GM18951 (cell line): ENCODE measurements around the gene TMEM106B.
A peak's percentile ranks its signal among the peaks of the same experiment; 100 is the strongest.
"Not testable (repeated sequence)": the region's sequence is repeated elsewhere in the genome, so short reads cannot be mapped to it uniquely, and the experiment has no call there.

Experiments used
- POLR2A ChIP-seq: IDR thresholded peaks from 4 replicates; pipeline ENCODE4 v1.6.1; 2011; ENCODE audit warnings: mild to moderate bottlenecking; ENCODE audit not compliant: insufficient read length, insufficient read depth; ENCODE audit errors: extremely low read depth
- in situ Hi-C: fragments of 300-500 bp; cut with MboI; formaldehyde crosslinking; loops from one replicate; pipeline ENCODE4 v1.12.0; 2022; ENCODE audit warnings: low sequenced_read_pairs, mixed read lengths, inconsistent platforms; ENCODE audit not compliant: unreplicated experiment

The TMEM106B gene

DNA sequence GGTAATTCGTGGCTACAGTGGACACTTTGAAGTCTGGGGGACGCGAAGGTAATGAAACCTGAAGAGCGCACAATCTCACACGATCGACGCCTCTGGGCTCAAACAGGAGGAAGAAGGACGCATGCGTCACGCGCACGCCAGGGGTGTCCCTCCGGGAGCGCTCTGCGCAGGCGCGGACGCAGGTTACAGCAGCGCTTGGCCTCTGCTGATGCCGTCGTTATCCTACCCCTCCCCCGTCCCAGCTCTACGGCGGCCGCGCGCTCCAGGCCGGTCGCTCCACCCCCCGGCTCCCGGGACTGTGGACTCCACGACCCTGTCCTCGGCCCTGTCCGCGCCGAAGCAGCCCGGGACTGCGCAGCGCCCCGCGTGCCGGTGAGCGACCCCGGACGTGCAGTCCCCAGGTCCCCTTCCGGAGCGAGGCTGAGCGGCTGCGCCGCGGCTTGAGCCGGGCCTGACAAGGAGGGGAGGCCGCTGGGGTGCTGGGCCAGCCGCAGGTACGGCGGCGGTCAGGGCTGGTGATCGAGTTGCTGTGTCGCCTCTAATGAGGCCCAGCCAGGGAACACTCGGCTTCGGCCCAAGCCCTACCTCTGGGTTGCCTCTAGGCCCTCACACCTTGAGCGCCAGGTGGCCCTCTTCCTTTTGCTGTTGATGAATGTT lies at the start of gene TMEM106B:
Gene TMEM106B (plus strand): TSS at position 241 of the 657 bp plus-strand sequence. CDS start 3,517 bp downstream, outside the sequence.
- in situ Hi-C loops, result no loop called here
- TF ChIP-seq POLR2A, result peak; percentile 75

DNA sequence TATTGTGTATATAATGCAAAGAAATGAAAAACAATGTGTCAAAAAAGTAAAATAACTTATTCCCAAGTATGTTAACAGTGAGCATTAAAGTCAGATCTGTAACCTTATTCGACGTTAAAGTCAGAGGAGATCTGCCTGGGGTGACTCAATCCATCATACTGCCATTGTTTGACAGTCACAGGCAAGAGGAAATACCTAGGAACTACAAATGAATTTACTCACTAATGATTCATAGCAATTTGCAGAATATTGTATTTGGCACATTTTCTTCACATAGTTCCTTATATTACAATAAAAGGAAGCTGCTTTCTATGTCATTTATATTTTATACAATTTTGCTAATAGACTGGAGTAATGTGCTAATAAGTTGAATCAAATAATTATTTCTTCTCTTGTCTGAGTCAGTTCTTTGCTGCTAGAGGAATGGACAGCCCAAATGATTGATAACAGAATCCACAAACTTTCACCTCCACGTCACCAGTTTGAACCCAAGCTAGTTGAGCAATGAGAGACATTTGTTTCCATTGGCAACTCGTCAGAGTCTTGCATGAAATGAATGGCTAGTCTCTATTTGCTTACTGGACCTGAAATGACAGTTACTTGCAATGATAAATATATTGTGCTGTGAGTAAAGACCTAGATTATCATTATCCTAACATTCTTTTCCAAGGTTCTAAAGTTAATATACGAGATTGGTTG lies 48.5 kb upstream of the TMEM106B start:
- TF ChIP-seq POLR2A, result no peak
- in situ Hi-C loops, result no loop called here

DNA sequence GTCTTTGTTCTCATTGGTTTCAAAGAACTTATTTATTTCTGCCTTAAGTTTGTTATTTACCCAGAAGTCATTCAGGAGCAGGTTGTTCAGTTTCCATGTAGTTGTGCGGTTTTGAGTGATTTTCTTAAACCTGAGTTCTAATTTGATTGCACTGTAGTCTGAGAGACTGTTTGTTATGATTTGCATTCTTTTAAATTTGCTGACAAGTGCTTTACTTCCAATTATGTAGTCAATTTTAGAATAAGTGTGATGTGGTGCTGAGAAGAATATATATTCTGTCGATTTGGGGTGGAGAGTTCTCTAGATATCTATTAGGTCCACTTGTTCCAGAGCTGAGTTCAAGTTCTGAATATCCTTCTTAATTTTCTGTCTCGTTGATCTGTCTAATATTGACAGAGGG lies 43.0 kb upstream of the TMEM106B start:
- in situ Hi-C loops, result not testable (repeated sequence)

DNA sequence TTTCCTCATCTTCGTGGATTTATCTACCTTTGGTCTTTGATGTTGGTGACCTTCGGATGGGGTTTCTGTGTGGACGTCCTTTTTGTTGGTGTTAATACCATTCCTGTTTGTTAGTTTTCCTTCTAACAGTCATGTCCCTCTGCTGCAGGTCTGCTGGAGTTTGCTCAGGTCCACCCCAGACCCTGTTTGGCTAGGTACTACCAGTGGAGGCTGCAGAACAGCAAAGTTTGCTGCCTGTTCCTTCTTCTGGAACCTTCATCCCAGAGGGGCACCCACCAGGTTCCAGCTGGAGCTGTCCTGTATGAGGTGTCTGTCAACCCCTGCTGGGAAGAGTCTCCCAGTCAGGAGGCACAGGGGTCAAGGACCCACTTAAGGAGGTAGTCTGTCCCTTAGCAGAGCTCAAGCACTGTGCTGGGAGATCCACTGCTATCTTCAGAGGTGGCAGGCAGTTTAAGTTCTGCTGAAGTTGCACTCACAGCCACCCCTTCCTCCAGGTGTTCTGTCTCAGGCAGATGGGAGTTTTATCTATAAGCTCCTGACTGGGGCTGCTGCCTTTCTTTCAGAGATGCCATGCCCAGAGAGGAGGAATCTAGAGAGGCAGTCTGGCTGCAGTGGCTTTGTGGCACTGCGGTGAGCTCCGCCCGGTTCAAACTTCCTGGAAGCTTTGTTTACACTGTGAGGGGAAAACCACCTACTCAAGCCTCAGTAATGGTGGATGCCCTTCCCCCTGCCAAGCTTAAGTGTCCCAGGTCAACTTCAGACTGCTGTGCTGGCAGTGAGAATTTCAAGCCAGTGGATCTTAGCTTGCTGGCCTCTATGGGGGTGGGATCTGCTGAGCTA lies 40.9 kb upstream of the TMEM106B start:
- in situ Hi-C loops, result not testable (repeated sequence)

DNA sequence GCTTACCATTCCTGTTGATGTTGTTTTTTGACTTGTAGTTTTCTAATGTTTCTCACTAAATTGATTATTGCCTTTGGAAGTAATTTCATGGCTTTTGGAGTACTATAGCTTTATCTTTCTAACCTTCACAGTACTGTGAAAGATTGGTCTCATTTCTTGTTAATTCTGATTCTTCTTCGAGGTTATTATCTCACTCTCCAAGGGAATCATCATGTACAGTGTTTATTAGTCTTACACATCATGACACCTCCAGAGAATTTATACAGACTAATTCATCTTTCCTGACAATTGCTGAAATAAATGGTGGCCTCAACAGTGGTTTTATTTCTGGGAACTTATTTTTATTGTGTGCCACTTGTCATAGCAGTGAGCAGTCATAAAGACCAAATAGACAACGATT lies 37.4 kb upstream of the TMEM106B start:
- no peak for TF ChIP-seq POLR2A
- in situ Hi-C loops, result no loop called here

DNA sequence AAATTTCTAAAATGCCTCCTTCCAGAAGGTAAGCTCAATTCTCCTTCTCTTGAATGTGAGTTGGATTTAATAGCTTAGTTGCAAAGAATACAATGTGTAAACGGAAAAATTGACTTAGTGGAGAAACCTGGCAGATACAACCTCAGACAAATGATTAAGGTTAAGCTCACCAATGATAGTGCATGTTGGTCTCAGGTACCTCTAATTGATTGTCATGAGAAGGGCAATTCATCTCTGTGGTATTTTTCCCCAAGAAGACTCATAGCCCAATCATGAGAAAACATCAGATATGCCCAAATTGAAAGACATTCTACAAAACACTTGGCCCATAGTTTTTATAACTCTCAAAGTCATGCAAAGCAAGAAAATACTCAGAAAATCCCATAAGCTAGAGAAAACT lies 36.2 kb upstream of the TMEM106B start:
- in situ Hi-C loops, result no loop called here
- no peak for TF ChIP-seq POLR2A

DNA sequence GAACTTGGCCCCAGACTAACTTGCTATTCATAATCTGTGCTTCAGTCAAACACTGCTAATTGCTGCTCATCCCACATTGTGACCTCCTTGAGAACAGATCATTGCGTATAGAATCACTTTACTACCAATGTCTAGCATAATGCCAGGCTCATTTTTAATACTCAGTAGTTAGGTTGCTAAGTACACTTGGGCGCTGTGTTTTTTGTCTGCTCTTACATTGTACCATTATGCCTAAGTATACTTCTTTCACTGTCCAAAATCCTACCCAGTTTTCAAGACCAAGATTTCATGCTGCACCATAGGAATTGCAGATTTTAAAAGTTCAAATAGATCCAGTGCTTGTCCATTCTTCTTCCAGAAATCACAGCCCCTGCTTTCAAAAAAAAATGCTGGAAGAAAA lies 32.8 kb upstream of the TMEM106B start:
- TF ChIP-seq POLR2A, result no peak
- in situ Hi-C loops, result no loop called here

DNA sequence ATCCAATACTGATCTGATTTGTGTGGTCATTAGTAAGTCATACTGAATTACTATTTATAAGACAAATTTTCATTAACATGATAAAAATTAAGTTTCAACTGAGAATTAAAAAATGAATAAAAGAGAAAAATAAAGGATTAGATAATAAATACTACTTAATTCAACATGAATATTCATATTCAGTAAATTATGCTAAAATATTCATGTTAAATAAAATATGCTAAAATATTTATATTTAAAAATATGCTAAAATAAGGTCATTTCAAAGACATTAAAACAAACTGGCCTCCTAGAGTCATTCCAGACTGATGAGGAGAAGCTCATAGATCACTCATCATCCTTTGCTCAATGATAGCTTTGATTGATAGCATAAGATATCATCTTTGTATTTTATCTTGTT lies 16.7 kb upstream of the TMEM106B start:
- no peak for TF ChIP-seq POLR2A
- in situ Hi-C loops, result no loop called here

DNA sequence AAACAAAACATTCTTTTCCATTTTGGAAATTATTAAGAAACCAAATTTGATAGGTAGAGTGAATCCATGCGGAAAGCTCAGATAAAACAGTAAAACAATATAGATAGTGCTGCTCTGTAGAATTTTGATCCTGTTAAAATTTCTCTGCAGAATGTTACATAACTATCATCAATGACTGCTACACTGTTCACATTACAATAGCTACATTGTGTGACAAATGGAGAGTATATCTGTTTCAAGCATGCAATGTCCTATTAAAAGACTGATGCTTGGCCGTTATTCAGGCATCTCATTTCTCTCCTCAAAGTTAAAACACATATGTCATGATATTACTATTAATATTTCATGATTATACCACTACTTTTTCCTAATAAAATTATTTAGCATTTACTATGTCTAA lies 14.7 kb upstream of the TMEM106B start:
- TF ChIP-seq POLR2A, result no peak
- in situ Hi-C loops, result no loop called here

DNA sequence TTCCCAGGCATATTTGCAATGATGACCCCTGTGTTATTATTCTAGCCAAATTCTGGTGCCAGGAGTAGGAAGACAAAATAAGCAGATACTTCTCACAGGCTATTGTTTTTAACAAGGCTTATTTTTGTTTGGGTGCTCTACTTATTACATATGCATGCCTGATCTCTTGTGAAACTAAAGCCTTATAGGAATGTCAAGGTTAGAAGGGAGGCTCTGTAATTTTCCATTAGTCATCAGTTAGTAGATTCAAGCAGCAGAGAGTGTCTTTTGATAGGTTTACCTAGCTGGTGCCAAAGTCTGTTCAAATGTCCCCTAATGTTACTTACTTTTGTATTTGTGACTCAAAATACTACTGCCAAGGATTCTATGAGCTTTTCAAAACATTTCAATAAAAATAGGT lies 11.7 kb upstream of the TMEM106B start:
- in situ Hi-C loops, result no loop called here
- TF ChIP-seq POLR2A, result no peak

DNA sequence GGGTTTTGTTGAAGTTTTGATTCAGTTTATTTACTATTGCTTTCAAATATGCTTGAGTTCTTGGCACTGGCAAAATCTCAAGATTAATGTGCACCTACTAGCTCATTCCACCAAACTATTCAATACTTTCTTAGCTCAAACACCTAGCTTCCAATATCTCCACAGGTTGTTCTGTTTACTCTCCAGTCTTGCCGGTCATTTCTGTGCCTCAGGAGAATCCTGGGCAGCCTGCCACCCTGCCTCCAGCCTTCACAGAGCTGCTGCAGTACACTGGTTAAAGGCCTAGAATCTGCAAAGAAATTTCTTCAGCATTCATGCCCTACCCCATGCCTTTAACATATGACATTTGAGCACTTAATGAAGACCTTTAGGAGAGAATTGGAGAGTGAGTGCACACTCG lies 4.0 kb upstream of the TMEM106B start:
- in situ Hi-C loops, result no loop called here
- TF ChIP-seq POLR2A, result no peak

DNA sequence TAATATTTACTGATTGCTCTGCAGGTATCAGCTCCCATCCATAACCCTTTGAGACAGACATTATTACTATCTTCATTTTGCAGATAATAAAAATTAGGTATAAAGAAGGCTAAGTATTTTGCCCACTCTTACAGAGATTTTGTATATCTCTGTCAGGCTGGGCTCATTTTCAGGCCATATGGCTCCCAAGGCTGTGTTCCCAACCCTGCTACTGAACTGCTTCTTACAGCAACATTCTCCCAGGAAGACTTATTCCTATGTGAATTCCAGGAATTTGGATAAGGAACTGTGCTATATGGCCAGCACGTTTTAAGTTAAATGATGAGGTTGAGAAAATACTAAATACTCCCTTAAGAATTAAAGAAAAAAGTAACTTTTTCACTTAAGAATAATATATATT lies 1.9 kb upstream of the TMEM106B start:
- in situ Hi-C loops, result no loop called here
- TF ChIP-seq POLR2A, result no peak

DNA sequence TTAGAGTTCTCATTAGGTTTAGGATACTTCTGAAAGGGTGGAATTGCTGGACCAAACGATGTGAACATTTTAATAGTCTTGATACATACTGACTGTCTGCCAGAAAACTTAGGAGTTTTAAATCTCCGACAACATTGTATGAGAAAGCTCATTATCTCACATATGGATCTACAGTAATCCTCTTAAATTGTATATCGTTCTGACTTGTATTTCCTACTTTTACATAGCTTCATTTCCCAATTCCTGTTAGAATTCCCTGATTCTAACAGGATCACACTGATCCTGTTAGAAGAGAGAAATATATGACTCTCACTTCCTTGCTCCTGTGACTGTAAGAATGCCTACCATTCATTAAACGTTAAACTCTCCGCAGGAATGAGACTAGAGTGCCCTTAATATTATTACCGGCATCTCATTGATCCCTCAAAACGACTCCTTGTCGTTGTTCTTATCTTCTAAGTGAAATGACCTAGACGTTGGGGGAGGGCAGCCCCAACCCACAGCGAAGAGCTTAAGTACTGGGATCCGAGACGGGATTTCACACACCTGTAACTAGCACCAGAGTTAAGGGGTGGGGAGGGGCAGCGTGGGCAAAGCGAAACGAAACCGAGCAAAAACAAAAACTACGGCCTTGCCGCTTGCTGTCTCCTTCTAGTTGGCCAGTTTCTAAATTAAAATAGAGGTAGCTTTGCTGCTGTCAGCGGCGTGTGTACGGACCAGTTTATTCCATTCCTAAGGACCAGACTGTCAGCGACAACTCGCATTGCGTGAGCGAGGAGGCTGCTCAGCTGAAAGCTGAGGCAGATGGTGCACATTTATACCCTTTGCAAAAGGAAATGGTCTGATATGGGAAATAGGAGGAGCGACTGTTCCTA lies 678 bp upstream of the TMEM106B start:
- no peak for TF ChIP-seq POLR2A
- in situ Hi-C loops, result no loop called here
